ENCODE results near the gene UNC13D.

The UNC13D gene

DNA sequence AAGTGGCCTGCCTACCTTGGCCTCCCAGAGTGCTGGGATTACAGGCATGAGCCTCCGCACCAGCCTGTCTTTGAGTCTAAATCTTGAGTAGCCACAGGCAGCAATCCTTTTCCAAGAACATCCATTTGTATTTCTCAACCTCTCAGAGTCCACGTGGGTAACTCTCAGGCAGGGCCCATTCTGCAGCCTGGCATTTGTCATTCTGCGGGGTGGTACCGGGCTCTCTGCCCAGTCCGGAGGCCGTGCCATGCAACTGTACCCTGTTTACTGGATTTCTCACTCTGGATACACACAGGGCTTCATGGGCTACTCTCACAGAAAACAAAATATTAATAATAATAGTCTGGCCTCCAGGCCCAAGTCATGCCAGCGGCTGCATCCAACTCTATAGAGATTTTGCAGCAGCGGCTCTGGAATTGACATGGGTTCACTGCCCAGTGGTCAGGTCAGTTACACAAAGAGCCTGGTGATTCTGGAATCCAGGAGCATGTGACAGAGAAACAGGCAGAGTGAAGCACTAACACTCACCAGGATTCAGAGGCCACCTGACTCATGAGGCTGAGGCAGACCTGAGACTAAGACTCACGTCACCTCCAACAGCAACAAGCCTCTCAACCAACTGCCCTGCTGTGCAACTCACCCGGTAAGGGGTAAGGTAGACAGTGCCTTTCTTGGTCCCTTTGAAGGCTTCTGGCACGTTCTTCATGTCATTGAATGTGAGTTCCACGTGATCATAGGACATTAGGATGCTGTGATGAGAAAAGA is 6.9 kb upstream of the UNC13D start:
- no peak for DNase-seq (ENCODE audit: low spot score)

DNA sequence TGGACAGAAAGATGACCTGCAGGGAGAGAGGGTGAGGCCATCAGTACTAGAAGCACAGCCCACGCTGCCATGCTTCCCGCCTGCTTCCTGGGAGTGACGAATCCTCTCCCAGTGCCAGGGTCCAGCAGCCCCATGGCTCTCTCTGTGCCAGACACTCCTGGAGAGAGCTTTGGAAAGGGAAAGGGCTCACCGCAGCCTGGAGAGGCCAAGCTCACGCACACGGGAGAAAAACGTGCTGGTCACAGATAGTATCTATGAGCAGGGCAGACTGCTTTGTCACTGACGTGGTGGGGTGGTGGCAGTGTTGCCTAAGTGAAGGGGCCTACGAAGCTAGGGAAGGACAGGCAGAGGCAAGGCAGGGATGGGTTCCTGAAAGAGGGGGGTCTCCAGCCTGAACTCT is 5.5 kb upstream of the UNC13D start:
- DNase-seq (ENCODE audit: low spot score), result no peak

DNA sequence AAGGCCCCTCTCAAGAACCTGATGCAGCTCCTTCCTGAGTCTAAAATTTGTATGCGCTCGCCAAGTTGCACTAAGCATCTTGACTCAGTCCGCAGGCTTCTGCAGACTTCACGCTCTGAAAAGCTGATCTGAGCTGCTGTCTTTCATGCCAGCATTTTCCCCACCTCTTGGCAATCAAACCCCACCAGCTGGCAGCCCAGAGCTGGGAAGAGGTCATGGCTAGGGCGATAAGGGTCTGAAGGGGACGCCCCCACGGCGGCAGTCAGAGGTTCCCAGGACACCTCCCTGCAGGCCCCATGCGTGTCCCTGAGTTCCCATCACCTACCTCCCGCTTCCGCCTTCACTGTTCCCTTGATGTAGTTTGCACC is 5.1 kb upstream of the UNC13D start:
- no peak for DNase-seq (ENCODE audit: low spot score)

DNA sequence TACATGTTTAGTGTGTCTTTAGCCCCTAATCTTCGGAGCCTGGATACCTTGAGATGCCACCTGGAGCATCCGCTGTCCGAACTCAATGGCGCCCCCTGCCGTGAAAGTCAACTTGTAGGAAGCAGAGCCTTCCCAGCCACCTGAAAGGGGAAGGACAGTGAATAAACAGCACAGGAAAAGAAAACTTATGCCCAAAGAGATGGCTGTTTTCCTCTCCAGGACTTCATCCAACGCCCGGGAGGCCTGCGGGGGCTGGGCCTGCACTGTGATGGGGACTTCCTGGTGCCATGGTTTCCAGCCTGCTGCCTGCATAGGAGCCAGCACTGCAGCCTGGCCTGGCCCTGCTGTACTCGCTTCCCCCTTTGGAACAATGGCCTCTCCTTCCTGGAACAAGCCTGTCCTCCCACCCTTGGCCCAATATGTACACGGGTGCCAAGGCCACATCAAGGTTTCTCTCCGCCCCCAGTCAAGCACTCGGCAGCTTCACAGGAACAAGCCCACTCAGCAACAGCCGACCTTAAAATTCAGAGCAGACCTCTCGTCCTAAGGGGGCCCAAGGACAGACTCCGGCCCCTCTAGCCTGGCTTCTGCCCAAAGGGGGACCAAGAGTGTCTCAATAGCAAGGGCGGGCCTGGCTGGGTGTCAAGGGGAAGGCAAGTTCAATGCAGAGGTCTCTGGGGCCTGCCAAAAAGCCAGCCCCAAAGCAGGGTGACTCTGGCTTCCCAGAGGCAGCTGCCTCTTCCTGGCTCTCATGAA is 4.5 kb upstream of the UNC13D start:
- no peak for DNase-seq (ENCODE audit: low spot score)

- DNase-seq (ENCODE audit: low spot score), result no peak
These were observed 3.7 kb upstream of the UNC13D start for GRCh38 chr17:75847614-75848522.

GRCh38 chr17:75846692-75847613 is 2.7 kb upstream of the UNC13D start:
- no peak for DNase-seq (ENCODE audit: low spot score)

DNA sequence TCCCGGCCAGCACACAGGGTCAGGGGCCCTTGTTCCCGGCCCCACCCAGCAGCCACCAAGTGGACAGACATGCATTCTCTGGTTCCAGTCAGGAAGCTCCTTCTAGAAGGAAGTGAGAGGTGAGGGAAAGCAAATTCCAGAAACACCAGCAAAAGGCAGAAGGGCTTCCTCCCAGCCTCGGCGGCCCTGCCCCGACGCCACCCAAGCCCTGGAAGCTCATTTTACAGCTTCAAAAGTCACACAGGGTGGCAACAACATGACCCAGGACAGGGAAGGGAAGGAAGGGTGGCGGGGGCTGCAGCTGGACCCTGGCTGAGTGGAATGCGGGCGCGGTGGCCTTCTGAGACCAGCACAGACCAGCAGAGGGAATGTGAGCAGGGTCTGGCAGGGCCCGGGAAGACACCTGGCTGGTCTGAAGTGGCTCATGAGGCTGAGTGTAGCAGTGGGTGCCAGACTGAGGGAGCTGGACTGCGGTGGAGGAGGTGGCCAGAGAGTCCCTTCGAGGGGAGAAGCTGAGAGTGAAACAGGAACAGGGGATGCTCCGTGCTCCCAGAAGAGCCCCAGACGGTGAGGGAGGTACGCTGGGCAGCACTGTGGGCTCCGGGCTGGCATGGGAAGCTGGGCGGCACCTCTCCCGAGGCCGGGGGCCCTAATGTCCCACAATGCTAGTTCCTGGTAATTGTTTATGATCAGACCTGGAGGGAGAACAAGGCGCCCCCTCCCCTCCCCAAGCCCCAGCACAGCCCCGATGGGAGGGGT is 1.9 kb upstream of the UNC13D start:
- no peak for DNase-seq (ENCODE audit: low spot score)

- peak; percentile 90 for DNase-seq (ENCODE audit: low spot score)
These were observed 981 bp upstream of the UNC13D start for GRCh38 chr17:75845058-75845711.

- DNase-seq (ENCODE audit: low spot score), result no peak
These were observed 390 bp upstream of the UNC13D start for GRCh38 chr17:75844530-75845057.

- DNase-seq (ENCODE audit: low spot score), result no peak
These were observed 1.1 kb downstream of the UNC13D start for GRCh38 chr17:75842963-75843576.

DNA sequence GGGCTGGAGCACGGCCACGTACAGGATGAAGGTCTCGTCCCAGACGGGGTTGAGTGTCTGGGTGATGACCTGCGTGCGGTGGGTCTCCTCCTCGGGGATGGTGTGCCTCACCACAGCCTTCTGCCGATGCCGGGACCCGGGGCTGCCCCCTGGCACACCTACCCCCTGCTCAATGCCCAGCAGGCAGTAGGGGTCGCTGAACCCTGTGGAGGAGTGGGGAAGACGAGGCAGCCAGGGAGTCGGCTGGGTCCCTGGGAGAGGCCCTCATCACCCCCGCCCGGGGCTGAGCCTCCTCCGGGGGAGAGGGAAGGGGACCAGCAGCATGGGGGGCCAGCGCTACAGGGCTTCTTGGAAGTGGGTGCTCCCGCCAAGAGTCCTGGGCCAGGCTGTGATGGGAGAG is 1.8 kb downstream of the UNC13D start:
- no peak for DNase-seq (ENCODE audit: low spot score)

GRCh38 chr17:75840799-75841164 is 3.4 kb downstream of the UNC13D start:
- no peak for DNase-seq (ENCODE audit: low spot score)

DNA sequence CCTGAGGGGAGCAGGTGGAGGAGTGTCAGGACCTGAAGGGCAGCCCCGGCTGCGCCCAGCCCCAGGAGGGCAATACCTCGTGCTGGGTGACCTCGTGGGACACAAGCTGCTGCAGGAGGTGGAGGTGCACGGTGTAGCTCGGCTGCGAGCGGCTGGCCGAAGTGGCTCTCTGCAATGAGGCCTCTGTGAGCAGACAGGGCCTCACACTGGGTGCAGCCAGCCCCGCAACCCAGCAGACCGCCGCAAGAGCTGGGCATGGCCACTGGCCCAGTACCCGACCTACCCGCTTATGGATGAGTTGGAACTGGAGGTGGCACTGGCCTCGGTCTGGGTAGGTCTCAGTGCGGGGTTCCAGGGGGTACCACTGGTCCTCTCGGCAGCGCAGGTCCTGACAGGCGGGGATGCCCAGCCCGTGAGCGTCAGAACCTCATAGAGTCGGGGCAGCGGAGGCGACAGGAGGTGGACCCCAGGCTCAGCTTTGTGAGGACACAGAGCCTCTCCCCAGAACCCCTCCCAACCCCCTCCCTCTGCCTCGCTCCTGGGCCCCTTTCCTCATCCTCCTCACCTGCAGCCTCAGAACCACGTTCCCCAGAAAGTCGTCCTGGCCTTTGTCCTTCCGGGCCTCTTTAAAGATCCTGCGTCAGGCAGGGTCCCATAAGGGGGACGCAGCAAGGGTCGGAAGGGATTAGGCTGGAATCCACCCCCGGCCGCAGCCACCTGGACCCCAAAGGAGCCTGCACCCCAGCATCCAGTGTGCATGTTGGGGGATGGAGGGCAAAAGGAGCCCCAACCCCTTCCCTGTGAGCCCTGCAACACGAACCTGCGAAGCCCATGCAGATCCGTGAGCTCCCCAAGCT is 4.0 kb downstream of the UNC13D start:
- DNase-seq (ENCODE audit: low spot score), result no peak

DNA sequence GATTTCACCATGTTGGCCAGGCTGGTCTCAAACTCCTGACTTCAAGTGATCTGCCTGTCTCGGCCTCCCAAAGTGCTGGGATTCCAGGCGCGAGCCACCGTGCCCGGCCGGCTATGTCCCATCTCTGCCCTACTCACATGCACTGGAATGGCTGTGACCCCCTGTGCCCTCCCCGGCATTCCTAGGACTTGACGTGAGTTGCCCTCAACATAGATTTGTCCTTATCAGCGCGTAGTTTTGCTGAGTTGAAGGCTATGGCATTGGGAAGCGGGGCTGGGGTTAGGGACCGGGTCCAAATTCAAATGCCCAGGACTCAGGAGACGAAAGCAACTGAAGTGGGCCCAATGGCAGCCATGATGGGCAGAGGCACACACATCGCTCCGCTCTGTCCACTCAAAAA is 5.8 kb downstream of the UNC13D start:
- DNase-seq (ENCODE audit: low spot score), result no peak

DNA sequence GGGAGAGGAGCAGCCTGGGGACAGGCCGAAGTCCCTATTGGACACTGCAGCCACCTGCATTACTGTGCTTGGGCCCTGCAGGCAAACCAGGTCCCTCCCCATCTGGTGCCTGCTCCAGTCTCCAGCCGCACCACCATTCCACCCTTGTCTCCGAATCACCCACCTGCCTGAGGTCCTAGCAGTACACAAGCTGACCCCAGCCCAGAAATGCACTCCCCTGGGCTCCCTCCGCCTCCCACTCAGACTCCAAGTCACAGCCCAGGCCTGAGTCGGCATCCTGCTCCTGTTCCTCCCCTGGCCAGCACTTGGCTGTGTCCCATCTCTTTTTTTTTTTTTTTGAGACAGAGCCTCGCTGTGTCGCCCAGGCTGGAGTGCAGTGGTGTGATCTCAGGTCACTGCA is 6.3 kb downstream of the UNC13D start:
- DNase-seq (ENCODE audit: low spot score), result no peak

DNA sequence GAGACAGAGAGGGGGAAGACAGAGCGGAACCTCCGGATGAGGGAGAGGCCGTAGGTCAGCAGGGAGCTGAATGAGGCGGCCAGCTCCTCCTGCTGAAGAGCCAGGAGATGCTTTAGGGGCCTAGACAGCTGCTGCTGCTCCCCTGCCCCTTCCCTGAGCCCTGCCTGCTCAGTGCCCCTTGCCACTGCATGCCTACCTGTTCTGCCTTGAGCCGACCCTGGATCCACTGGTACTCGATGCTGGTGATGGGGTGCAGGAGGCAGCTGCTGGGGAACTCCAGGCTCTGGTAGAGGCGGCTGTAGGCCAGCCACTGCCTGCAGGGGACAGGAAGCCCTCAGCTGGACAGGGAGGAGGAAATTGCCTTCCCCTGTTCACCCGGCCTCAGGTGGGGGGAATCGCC is 7.6 kb downstream of the UNC13D start:
- no peak for DNase-seq (ENCODE audit: low spot score)

DNA sequence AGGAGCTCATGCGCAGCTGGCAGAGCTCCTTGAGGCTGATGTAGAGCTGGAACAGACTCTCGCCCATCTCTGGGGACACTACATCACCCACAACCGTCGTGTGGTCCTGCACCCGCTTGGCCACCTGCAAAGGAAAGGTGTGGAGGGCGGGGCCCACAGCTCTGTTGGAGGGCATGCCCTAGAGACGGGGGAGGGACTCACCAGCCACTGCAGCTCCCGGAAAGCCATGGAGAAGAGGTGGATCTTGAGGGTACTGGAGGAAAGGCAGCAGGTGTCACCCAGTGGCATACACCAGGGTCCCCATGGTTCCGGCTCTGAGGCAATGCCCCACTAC is 8.6 kb downstream of the UNC13D start:
- DNase-seq (ENCODE audit: low spot score), result no peak

DNA sequence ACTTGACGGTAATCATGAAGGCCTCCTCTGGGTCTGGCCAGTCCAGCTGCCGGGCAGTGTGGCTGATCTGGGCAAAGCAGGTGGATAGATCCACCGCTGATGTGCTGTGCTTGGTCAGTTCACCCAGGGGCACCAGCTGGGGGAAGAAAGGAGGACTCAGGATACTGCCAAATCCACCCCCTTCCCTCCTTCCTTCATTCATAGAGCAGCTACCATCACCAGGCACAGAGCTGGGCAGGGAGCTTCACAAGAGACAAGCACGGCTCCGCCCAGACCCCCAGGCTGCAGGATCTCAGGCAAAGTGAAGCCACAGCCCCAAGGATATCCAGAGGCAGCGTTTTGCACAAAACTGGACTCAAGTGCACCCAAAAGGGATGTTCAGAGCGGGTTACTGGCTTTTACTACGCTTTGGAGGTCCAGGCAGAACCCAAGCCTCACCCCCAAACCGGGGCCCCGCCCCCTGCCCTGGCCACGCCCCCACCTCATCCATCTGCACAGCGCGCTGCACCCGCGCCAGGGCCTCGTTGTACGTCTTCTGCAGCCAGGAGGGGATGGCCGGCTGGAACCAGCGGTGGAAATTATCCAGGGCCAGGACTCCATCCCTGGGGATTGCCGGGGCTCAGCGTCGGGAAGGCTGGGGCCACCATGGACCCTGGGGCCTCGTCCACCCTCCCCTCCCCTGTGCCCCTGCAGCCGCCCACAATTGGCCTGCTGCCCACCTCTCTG is 9.1 kb downstream of the UNC13D start:
- peak; percentile 59 for DNase-seq (ENCODE audit: low spot score)
